GM19328 (cell line): ENCODE data around the gene RNASEH2A.
A peak's percentile ranks its signal among the peaks of the same experiment; 100 is the strongest.
"Not testable (repeated sequence)": the region's sequence is repeated elsewhere in the genome, so short reads cannot be mapped to it uniquely, and the experiment has no call there.

Experiments used
- ATAC-seq: cut with Tn5 transposase; IDR thresholded peaks from one replicate; pipeline ENCODE4 v1.9.1; 2021; ENCODE audit warnings: mild to moderate bottlenecking, moderate library complexity; ENCODE audit not compliant: unreplicated experiment

Gene RNASEH2A

DNA sequence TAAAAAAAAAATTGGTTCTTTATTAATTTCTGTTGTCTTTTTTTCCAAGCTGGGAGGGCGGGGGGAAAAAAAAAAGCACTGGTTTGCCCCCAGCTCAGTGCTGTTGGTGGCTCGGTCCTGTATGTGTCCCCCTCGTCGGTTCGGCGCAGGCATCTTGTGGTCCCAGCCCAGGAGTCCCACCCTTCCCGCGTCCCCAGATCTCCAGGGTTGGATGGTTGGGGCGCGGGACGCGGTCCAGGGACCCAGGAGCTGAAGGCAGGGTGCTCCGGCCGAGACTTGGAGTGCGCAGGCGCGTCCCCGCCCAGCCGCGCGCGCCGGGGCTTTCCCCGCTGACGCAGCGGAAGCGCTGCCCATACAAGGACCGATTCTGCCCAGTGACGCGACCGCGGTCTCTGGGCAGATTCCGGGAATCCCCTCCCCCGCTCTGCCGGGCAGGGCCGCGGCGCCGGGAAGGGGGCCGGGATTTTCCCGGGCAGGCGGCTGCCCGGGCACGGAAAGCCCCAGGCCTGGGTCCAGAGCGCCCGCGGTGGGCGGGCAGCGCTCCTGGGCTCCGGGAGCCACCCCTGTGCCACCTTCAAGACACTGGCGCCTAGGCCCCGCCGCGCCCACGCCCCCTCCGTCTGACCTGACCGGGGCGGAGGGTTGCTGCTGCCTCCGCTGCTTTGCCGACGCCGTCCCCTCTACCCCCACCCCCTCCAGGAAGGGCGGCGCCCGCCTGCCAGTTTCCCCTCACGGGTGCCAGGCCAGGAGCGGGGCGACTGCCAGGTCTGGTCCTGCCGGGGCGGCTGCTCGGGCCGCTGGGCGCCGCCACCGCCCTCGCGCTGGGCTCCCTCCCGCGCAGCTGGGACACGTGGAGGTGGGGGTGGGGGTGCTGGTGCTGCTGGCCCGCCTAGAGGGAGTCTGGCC, 12.8 kb upstream of the RNASEH2A start:
- peak; percentile 34 for ATAC-seq

DNA sequence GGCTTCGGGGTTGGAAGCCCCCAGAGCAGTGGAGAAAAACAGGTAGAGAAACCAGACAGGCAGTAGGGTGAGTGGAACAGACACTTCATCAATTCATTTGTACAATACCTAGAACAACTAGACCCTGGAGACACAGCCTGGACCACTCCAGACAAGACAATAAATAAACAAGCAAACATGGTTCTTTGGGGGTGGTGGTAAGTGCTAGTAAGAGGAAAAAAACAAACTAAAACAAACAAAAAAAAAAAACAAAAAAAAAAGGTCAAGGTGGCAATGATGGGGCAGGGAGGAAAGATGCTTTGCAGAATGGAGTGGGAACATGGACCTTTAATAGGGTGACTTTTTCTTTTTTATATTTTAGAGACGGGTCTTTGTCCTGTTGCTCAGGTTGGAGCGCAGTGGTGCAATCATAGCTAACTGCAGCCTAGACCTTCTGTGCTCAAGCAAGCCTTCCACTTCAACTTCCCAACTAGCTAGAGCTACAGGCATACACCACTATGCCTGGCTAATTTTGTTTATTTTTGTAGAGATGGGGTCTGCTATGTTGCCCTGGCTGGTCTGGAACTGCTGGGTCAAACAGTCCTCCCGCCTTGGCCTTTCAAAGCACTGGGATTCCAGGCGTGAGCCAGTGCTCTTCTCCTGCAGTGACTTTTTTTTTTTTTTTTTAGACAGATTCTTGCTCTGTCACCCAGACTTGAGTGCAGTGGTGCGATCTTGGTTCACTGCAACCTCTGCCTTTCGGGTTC, 12.0 kb upstream of the RNASEH2A start:
- no peak for ATAC-seq

DNA sequence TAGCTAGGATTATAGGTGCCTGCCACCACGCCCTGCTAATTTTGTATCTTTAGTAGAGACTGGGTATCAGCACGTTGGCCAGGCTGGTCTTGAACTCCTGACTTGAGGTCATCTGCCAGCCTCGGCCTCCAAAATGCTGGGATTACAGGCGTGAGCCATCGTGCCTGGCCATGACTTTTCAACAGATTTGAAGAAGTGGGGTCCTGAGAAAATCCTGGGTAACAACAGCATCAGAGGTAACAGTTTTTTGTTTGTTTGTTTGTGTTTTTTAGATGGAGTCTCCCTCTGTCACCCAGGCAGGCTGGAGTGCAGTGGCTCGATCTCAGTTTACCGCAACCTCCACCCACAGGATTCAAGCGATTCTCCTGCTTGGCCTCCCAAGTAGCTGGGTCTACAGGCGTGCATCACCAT, 11.4 kb upstream of the RNASEH2A start:
- no peak for ATAC-seq

DNA sequence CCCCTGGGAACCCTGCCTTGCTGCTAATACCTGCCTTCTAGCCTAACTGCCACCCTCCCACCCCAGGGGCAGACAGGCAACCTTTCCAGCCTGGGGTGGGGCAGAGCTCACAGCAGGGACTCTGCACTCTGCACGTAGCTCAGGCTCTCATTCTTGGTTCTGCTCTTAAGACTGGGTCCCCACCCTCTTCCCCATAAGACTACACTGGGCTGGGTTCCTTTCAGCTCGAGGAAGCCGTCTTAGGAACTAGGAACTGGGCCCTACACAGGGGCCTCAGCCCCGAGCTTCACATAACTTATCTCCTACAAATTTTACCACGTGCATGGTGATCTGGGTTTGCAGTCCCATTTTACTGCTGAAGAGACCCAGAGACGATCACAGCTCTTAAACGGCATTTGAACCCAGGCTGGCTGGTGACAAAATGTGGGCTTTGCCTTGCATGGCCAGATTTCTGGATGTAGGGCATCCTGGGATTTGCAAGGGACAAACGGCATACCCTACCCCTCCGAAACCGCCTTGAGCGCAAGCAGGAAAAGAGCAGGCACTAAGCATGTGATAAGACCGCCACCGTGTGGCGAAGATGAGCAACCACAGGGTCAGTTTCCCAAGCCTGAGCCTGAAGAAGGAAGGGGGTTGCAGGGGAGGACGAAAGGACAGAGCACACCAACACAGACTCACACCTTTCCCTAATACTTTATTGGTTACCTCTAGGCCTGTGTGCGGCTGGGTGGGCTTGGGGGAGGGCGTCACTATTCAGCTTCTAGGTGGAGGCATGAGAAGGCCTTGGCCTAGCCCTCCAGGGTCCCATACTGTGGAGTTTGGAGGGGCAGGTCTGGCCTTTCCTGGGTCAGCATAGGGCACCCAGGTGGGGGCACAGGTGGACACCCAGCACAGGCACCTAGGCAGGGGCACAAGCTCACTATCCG, 10.0 kb upstream of the RNASEH2A start:
- ATAC-seq = no peak

DNA sequence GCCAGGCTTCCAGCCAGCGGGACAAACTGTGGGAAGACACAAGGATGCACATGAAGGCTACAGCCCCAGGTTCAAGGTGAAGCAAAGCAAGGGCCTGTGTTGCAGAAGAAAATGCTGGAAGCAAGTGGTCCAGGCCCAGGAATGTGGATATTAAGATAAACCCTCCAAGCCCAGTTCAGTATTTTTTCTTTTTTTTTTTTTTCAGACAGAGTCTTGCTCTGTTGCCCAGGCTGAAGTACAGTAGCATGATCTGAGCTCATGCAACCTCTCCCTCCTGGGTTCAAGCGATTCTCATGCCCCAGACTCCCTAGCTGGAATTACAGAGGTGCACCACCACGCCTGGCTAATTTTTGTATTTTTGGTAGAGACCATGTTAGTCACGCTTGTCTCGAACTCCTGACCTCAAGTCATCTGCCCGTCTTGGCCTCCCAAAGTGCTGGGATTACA, 9.2 kb upstream of the RNASEH2A start:
- no peak for ATAC-seq

DNA sequence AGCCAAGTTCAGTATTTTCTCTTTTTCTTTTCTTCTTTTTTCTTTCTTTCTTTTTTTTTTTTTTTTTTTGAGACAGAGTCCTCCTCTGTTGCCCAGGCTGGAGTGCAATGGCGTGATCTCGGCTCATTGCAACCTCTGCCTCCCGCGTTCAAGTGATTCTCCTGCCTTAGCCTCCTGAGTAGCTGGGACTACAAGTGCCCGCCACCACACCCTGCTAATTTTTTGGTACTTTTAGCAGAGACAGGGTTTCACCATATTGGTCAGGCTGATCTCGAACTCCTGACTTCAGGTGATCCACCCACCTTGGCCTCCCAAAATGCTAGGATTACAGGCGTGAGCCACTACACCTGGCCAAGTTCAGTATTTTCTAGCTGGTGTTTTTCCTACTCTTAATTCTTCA, 8.8 kb upstream of the RNASEH2A start:
- not testable (repeated sequence) for ATAC-seq

DNA sequence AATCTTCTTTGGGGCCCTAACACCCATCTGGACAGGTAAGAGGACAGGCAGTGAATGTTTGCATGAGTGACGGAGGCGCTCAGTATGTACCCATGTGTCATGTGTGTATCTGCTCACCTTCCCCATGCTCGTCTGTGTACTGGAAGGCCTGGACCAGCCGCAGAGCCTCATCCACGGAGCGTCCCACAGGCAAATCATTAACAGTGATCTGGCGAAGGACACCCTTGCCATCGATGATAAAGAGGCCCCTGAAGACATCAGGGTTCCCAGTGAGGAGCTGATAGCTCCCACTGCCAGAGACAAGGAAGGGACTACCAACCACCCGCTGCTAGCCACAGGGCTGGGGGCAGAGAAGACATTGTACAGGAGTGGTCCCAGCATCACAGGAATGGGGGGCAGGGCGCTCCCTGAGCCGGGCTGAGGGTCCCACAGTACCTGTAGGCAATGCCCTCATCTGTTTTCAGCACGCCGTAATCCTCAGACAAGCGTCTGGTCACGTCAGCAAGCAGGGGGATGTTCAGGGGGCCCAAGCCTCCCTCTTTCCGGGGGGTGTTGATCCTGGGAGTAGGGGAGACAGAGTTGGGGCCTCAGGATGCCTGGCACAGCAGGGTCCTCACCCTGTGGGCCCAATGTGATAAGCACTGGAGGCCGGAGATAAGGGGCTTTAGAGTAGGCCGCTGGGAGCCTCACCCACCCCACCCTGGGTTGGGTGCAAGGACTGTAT, 6.5 kb upstream of the RNASEH2A start:
- no peak for ATAC-seq

DNA sequence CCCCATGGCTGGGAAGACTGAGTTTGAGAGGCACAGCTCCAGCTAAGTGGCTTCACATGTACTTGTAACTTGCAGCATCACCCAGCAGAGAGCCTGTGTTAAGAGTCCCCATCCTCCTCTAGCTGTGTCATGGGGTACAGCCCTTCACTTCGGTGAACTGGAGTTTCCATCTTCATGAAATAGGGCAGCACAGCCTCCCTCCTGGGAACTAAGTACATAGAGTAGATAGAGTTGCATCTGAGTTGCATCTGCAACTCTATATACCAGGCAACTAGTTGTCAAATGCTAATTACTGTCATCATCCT, 6.0 kb upstream of the RNASEH2A start:
- no peak for ATAC-seq

DNA sequence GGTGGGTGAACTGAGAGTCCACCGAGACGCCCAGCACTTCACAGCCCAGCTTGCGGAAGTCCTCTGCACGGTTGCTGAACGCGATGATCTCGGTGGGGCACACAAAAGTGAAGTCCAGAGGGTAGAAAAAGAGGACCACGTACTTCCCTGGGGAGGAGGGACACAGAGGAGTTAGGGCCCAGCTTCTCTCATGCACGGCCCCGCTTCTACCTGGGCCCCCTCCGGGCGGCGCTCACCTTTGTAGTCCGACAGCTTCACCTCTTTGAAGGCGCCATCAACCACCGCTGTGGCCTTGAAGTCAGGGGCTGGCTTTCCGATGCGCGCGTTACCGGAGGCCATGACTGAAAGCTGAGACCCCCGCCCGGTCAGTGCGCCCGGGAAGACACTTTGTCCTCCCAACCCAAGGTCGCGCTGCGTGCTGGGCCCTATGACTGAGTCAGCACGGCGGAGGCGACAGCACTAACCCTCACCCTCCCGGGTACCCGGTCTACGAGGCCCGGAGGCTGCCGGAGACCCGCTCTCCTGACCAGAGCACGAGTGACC, 5.4 kb upstream of the RNASEH2A start:
- no peak for ATAC-seq

DNA sequence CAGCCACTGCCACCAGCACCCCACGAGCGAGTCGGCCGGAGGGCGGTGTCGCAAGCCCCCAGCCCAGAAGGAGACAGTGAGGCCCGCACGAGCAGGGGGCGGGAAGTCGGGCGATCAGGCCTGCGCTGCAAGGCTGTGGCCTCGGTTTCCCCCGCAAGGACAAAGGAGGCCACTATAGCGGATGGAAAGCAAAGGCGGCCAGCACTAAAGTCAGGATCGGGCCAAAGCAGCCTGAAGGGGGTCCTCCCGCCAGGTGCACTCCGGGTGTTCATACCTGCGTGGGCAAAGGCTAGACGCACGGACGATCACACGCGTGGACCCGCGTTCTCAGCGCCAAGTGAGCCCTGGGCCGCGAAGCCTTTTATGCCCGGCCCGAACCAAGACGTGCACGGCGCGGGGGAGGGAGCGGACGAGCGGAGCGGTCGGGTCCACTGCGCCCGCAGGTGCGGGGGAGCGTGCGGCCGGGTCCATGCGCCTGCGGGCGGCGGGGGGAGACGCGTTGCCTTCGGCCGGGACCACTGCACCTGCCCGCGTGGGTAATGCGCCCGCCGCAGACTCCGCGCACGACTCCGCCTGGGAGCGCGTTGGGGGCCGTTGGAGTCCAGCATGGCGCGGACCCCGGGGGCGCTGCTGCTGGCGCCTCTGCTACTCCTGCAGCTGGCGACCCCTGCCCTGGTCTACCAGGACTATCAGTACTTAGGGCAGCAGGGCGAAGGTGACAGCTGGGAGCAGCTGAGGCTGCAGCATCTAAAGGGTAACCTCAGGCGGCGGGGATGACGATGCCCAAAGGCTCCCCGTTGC, 4.7 kb upstream of the RNASEH2A start, which contains the start of the genes PRDX2 and THSD8:
Gene PRDX2, minus strand, starts transcription at position 335 of the 801 bp plus-strand sequence. CDS start 539 bp downstream, outside the sequence.
Gene THSD8, plus strand, starts transcription at position 604 of the 801 bp plus-strand sequence. Its CDS starts 3 bp downstream, at position 607.
- ATAC-seq = no peak

DNA sequence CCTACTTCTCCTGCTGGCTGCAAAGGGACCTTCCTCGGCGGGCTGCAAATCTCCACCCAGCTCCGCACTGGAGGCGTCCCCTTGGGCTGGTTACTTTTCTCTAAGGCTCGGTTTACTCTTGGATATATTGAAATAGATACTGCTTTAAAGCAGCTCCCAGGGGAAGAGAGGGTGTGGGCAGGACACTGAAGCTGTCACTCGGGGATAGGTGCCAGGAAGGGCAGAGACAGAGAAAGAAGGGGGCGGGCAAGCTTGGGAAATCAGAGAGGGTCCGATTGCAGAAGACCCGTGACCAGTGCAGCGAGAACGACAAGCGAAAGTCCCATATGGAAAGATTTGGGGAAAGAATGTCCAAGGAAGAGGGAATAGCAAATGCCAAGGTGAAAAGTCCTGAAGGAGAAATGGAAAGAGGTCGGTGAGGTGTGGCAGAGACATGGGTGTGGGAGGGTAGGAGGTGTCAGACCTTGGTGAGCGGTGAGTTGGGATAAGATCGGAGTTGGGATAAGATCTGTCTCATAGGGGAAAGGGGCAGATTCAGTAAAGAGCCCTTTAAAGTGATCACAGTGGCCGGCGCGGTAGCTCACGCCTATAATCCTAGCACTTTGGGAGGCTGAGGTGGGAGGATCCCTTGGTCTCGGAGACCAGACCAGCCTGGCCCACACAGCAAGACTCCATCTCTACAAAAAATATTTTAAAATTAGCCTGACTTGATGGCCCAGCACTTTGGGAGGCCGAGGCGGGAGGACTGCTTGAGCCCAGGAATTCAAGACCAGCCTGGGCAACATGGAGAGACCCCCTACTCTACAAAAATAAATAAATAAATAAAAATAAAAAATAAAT, 3.9 kb upstream of the RNASEH2A start:
- ATAC-seq = no peak

DNA sequence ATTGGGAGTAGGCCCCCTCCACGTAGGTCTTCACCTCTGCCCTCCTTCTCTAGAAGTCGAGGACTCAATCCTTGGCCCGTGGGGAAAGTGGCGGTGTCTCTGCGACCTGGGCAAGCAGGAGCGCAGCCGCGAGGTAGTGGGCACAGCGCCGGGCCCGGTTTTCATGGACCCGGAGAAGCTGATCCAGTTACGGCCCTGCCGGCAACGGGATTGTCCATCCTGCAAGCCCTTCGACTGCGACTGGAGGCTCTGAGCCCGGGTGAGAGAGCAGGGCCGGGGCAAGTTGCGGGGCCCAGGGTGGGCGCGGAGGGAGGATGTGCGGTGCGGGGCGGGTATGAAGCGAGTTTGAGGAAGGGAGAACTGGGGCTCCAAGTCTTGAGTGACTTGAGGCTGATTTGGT, 2.3 kb upstream of the RNASEH2A start:
- no peak for ATAC-seq

DNA sequence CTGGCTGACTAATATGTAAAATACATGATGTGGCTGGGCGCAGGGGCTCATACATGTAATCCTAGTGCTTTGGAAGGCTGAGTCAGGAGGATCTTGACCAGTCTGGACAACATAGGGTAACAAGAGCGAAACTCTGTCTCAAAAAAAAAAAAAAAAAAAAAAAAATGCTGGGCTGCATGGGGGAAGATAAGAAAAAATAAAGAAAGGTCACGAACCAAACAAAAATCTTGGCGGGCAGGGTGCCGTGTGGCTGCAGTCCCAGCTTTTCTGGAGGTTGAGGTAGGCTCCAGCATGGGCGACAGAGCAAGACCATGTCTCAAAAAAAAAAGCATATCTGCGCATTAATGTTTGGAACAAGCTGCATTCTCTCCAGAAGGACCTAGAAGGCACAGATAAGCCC, 8.7 kb downstream of the RNASEH2A start:
- ATAC-seq = no peak

DNA sequence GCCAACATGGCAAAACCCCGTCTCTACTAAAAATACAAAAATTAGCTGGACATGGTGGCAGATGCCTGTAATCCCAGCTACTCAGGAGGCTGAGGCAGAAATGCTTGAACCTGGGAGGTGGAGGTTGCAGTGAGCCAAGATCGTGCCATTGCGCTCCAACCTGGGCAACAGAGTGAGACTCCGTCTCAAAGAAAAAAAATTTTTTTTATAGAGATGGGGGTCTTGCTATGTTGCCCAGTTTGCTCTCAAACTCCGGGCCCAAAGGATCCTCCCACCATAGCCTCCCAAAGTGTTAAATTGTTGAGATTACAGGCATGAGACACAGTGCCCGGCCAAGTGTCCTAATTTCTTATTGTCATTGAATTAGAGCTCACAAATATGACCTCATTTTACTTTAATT, 10.8 kb downstream of the RNASEH2A start:
- ATAC-seq = not testable (repeated sequence)

DNA sequence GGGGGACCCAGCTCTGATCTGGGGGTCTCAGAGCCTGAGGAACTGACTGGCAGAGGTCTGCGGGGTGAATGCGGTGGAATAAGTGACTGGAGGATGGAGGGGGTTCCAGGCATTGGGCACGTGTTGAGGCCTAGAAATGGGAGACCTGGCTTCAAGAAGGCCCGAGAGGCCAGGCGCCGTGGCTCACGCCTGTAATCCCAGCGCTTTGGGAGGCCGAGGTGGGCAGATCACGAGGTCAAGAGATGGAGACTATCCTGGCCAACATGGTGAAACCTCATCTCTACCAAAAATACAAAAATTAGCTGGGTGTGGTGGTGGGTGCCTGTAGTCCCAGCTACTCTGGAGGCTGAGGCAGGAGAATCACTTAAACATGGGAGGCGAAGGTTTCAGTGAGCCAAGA, 11.4 kb downstream of the RNASEH2A start:
- ATAC-seq = not testable (repeated sequence)

DNA sequence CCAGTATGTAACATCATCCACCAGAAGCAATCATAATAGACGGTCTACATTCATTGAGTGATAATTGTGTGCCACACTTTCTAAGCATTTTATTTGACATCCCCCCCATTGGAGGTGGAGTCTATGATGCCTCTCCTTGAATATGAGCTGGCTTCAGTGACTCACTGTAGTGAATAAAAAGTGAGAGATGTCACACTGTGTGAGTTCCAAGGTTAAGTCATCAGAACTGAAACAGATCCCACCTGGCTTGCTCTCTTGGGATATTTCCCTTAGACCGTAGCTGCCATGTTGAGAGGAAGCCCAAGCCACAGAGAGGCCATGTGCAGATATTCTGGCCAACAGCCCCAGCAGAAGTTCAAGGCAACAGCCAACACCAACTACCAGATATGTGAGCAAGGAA, 15.4 kb downstream of the RNASEH2A start:
- no peak for ATAC-seq

DNA sequence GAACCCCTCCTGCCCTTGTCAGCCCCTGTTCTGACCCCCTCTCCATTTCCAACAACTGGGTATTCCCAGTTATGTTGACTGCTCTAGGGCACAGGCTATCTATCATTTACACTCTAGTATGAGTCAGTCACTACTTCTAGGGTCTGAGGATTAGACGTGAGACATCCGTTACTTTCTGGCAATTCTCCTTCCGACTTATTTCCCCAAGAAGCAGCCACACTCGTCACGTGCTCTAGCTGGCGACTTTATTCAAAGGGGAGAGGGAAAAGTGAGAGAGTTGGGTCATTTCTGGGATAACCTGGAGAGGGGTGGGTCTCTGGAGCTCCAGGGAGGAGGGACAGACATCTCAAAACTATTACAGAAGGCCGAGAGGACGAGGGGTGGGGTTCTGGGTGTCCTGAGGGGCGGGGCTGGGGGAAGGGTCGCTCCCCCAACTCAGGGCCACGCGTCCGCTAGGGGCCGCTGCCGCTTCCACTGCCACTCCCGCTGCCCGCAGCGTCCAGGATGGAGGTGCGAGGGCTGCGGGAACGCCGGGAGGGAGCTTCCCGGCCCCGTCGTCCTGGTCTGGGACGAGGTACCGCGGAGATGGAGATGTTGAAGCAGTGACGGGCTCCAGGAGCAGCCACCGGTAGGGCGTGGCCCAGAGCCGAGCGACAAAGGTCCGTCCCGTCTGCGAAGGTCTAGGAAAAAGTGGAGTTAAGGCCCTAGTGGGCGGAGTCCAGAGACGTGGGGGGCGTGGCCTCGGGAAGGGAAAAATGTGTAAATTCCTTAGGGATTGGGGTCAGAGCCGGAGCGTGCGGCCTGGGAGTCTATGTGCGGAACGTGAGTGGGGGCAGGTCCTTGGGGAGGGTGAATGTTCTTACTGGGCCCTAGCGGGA, 19.1 kb downstream of the RNASEH2A start:
- ATAC-seq = no peak
